HepG2 (cell line): Measurements from ENCODE around the gene COA5. TPM values are rescaled to one million over a fixed set of nuclear protein-coding genes. Genes with fewer than 3 reads are reported as not detected.

Experiments used
- ATAC-seq: fragments of 200-7000 bp; cut with Tn5 transposase; 3 replicates; pipeline ENCODE4 v1.9.1; 2020; ENCODE audit warnings: mild to moderate bottlenecking, moderate library complexity
- BruUV-seq: library from RNA; stranded (reverse); fragments of 400-500 nt; replicated peaks from 2 replicates; lab custom pipeline; 2021; lab: Mats Ljungman, UMichigan
- CTCF ChIA-PET: fragments of 300-600 bp; formaldehyde crosslinking; extraction: SDS; loops from one replicate; lab custom pipeline; 2021; ENCODE audit warnings: low total read pairs, inconsistent platforms, low intra/inter-chr PET ratio; lab: Yijun Ruan, JAX
- POLR2A ChIA-PET: fragments of 350-600 bp; sonication (Branson Sonifier 250); formaldehyde crosslinking; loops from one replicate; lab custom pipeline; 2020; ENCODE audit warnings: antibody characterized with exemption, inconsistent platforms; lab: Yijun Ruan, JAX
- DNase-seq: peaks from one replicate; pipeline ENCODE4 v3.0.0-alpha.2; 2015; ENCODE audit warnings: low spot score
- FAIRE-seq: peaks from 3 replicates; lab custom pipeline; 2011; peaks lifted over from hg19 to GRCh38; lab: Jason Lieb, UNC
- H2AFZ ChIP-seq: one replicate; pipeline ENCODE4 v1.6.1; 2011; ENCODE audit warnings: low read length, inconsistent platforms
- H3K27ac ChIP-seq: fragments of 300-600 bp; 3 replicates; pipeline ENCODE4 v1.8.0; 2011; ENCODE audit warnings: mixed run types, mild to moderate bottlenecking, mixed read lengths, low read length, inconsistent platforms; ENCODE audit not compliant: insufficient read depth; ENCODE audit errors: extremely low read length
- H3K27me3 ChIP-seq, 2 experiments: fragments of 200-600 bp in 1 of 2; 2 replicates in 1 of 2; 3 replicates in 1 of 2; pipeline versions ENCODE4 v1.6.0 to v1.8.0; 2011; ENCODE audit warnings: low read length in 2 of 2, mild to moderate bottlenecking in 2 of 2, moderate library complexity in 2 of 2, inconsistent platforms in 1 of 2; ENCODE audit not compliant: insufficient read depth in 2 of 2, control insufficient read depth in 1 of 2
- H3K36me3 ChIP-seq, 2 experiments: fragments of 200-600 bp in 1 of 2; replicated peaks in 1 of 2; 2 replicates in 1 of 2; 3 replicates in 1 of 2; pipeline versions ENCODE4 v1.5.1 to v1.8.0; 2011; ENCODE audit warnings: low read length in 2 of 2, inconsistent platforms in 1 of 2; ENCODE audit not compliant: insufficient read depth in 2 of 2, control insufficient read depth in 1 of 2
- H3K4me1 ChIP-seq: 2 replicates; pipeline ENCODE4 v1.5.1; 2012; ENCODE audit warnings: low read length, inconsistent platforms; ENCODE audit not compliant: insufficient read depth
- H3K4me2 ChIP-seq: 2 replicates; pipeline ENCODE4 v1.6.0; 2011; ENCODE audit warnings: low read depth, low read length, inconsistent platforms
- H3K4me3 ChIP-seq, 3 experiments: fragments of 200-600 bp in 1 of 3; sonication (generic), shearing (Covaris generic) in 1 of 3; replicated peaks in 1 of 3; 2 replicates each; pipeline ENCODE4 v1.5.1; 2011 to 2016; ENCODE audit warnings: low read length in 3 of 3, inconsistent platforms in 2 of 3, low read depth in 2 of 3, mild to moderate bottlenecking in 2 of 3, control low read depth in 1 of 3, mixed read lengths in 1 of 3; ENCODE audit not compliant: insufficient read depth in 1 of 3
- H3K79me2 ChIP-seq: one replicate; pipeline ENCODE4 v1.6.1; 2011; ENCODE audit warnings: low read length, inconsistent platforms; ENCODE audit not compliant: insufficient read depth
- H3K9ac ChIP-seq: 2 replicates; pipeline ENCODE4 v1.6.0; 2011; ENCODE audit warnings: mild to moderate bottlenecking, low read depth, low read length, inconsistent platforms; ENCODE audit not compliant: insufficient read depth
- H3K9me3 ChIP-seq: 2 replicates; pipeline ENCODE4 v1.5.1; 2012; ENCODE audit warnings: mild to moderate bottlenecking, low read length
- H4K20me1 ChIP-seq: 2 replicates; pipeline ENCODE4 v1.6.0; 2011; ENCODE audit warnings: inconsistent platforms, mild to moderate bottlenecking, low read length, moderate library complexity; ENCODE audit not compliant: insufficient read depth
- EHMT2 ChIP-seq: fragments of 200-600 bp; sonication (generic); IDR thresholded peaks from 2 replicates; pipeline ENCODE4 v1.7.0; 2017; ENCODE audit warnings: antibody characterized with exemption, low read depth, low read length, borderline replicate concordance
- ERF ChIP-seq: IDR thresholded peaks from 2 replicates; pipeline ENCODE4 v1.6.1; 2018; ENCODE audit warnings: missing biosample characterization, missing genetic modification reagents
- GTF2F1 ChIP-seq: fragments of 150-350 bp; IDR thresholded peaks from 2 replicates; pipeline ENCODE4 v1.6.1; 2014; ENCODE audit warnings: low read length
- MYC ChIP-seq: sonication (generic); formaldehyde crosslinking; IDR thresholded peaks from 2 replicates; pipeline ENCODE4 v1.9.0; 2021; ENCODE audit warnings: missing genetic modification reagents, borderline replicate concordance
- PCBP2 ChIP-seq: fragments of 200-400 bp; formaldehyde crosslinking; optimal IDR thresholded peaks from 2 replicates; pipeline ENCODE3; 2018; ENCODE audit warnings: low read length, low read depth; ENCODE audit not compliant: poor library complexity, severe bottlenecking
- RAD51 ChIP-seq: fragments of 450-650 bp; IDR thresholded peaks from 2 replicates; pipeline ENCODE4 v1.6.1; 2016; ENCODE audit warnings: borderline replicate concordance
- SCMH1 ChIP-seq: sonication (generic); formaldehyde crosslinking; IDR thresholded peaks from 2 replicates; pipeline ENCODE4 v1.9.0; 2021; ENCODE audit warnings: missing genetic modification reagents, mild to moderate bottlenecking, borderline replicate concordance
- SMAD3 ChIP-seq: sonication (generic); formaldehyde crosslinking; IDR thresholded peaks from 2 replicates; pipeline ENCODE4 v1.4.0; 2020; ENCODE audit warnings: missing genetic modification reagents
- ZMYM4 ChIP-seq: sonication (generic); formaldehyde crosslinking; IDR thresholded peaks from 2 replicates; pipeline ENCODE4 v1.8.1; 2023; ENCODE audit warnings: mild to moderate bottlenecking, missing genetic modification reagents
- ZNF24 ChIP-seq: fragments of 450-650 bp; IDR thresholded peaks from 2 replicates; pipeline ENCODE4 v1.6.1; 2017; ENCODE audit warnings: antibody characterized with exemption, mild to moderate bottlenecking
- ZNF354B ChIP-seq: sonication (generic); formaldehyde crosslinking; IDR thresholded peaks from 2 replicates; pipeline ENCODE4 v1.8.0; 2022; ENCODE audit warnings: mild to moderate bottlenecking, missing genetic modification reagents
- ZNF660 ChIP-seq: sonication (generic); formaldehyde crosslinking; IDR thresholded peaks from 2 replicates; pipeline ENCODE4 v1.5.1; 2020; ENCODE audit warnings: mild to moderate bottlenecking, low read depth, missing genetic modification reagents, borderline replicate concordance
- ZNF674 ChIP-seq: sonication (generic); formaldehyde crosslinking; IDR thresholded peaks from 2 replicates; pipeline ENCODE4 v1.5.0; 2020; ENCODE audit warnings: low read depth, mild to moderate bottlenecking, missing genetic modification reagents
- ZNF749 ChIP-seq: sonication (generic); formaldehyde crosslinking; IDR thresholded peaks from 2 replicates; pipeline ENCODE4 v1.8.0; 2022; ENCODE audit warnings: mild to moderate bottlenecking, missing genetic modification reagents, moderate library complexity, borderline replicate concordance
- ZSCAN9 ChIP-seq: IDR thresholded peaks from 2 replicates; pipeline ENCODE4 v1.6.1; 2016; ENCODE audit warnings: borderline replicate concordance
- WGBS: methylation state at CpG from one replicate; pipeline ENCODE4 v1.1.6; 2017; ENCODE audit warnings: low lambda C conversion rate; 5-methylcytosine and 5-hydroxymethylcytosine counted together
- in situ Hi-C: cut with HindIII; loops from 2 replicates; pipeline ENCODE4 v1.10.0; 2017; ENCODE audit warnings: low pct_unique_long_range_greater_than_20kb; ENCODE audit not compliant: extremely low pct_ligation_motif_present
- intact Hi-C: fragments of 100-400 bp; cut with micrococcal nuclease; formaldehyde crosslinking; loops from one replicate; pipeline ENCODE4 v1.10.0; 2022; ENCODE audit not compliant: unreplicated experiment
- polyA plus RNA-seq, 8 experiments: library from polyadenylated mRNA; depleted of rRNA in 3 of 8; stranded (reverse) in 7 of 8; unstranded in 1 of 8; fragments of >200 nt; fragmentation: Illumina TruSeq in 4 of 8; extraction: Trizol in 4 of 8; gene quantifications; 2 replicates each; pipeline versions ENCODE4 v1.2.1 to v1.2.3, GENCODE V29; 2011 to 2016; ENCODE audit warnings: low read depth in 4 of 8, missing spikeins in 1 of 8, mixed read lengths in 1 of 8; ENCODE audit not compliant: insufficient read depth in 1 of 8
- total RNA-seq, 5 experiments: library from RNA; depleted of rRNA; stranded (reverse); fragments of >200 nt; fragmentation: Illumina TruSeq; extraction: Trizol; gene quantifications; 2 replicates each; pipeline ENCODE4 v1.2.3, GENCODE V29; 2016; ENCODE audit warnings: low read depth in 1 of 5
- TF ChIP-seq, protein P1 (sequence below): sonication (generic); formaldehyde crosslinking; IDR thresholded peaks from 2 replicates; pipeline ENCODE4 v1.4.0; 2020; ENCODE audit warnings: mild to moderate bottlenecking, missing genetic modification reagents
- TF ChIP-seq, protein P2 (sequence below): sonication (generic); formaldehyde crosslinking; IDR thresholded peaks from 2 replicates; pipeline ENCODE4 v1.5.1; 2020; ENCODE audit warnings: mild to moderate bottlenecking, missing genetic modification reagents, moderate library complexity
- TF ChIP-seq, protein P3 (sequence below): sonication (generic); formaldehyde crosslinking; IDR thresholded peaks from 2 replicates; pipeline ENCODE4 v1.4.0; 2020; ENCODE audit warnings: missing genetic modification reagents
- TF ChIP-seq, protein P4 (sequence below): sonication (generic); formaldehyde crosslinking; IDR thresholded peaks from 2 replicates; pipeline ENCODE4 v1.9.0; 2021; ENCODE audit warnings: missing genetic modification reagents, mild to moderate bottlenecking, borderline replicate concordance

COA5 gene
- total and polyA plus RNA-seq, 2 of the 13 experiments (the other 11 are each of a cell fraction or from before 2014, with no cell fraction given) = 43.6 to 64.5 TPM

DNA sequence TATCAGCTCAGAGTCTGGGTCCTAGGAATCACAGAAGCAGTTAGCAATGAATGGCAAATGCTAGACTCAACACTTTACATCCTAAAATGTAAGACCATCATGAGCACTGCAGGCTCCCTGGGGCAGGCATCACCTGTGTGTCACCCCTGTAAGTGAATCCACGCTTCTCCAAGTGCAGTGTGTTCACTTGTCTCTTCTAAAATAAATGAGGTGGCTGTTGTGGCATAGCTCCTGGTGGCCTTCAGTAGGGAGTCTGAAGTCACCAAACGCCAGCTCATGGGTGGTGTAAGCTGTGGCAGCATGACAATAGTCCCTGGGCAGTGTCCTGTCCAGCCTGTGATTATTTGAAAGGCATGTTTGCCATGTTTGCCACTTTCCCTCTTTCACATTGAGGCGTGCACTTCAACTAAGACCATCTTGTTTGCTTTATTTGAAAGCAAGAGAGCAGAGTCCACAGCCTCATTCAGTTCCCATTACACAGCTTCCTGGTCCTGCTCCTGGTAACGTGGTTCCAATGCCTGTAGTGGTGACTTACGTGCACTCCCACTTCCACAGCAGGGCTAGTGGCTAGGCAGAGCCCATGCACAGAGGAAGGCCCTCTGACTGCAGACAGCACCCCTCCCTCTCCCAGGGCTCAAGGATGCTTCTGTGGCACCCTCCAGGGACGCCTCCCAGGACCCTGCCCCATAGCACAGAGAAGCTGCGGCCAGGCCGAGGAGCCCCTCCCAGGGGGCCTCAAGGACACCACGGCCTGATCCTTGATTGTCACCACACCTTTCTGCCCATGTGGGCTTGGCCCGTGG is 24.3 kb downstream of the COA5 start:
- FAIRE-seq (peak; percentile 95), ATAC-seq (peak; percentile 98), DNase-seq (peak; percentile 96)
- peak overlapping the region in 1 of 3 experiments; percentile 32; a peak in 2 of 6 replicates for H3K4me3 ChIP-seq
- 38% methylated on average over 9 of the region's 10 CpGs for WGBS
- H3K27ac ChIP-seq = peak overlapping the region; percentile 83
- no TSS peak for BruUV-seq
- H3K27me3 ChIP-seq = no peaks in the 10 kb centered on the region
- H3K4me1 ChIP-seq = peaks cover 19% of the 10 kb centered on the region
- H3K36me3 ChIP-seq = peaks cover 3 to 5% of the 10 kb centered on the region in 2 experiments; a peak in 3 of 5 replicates
- H2AFZ ChIP-seq = peak overlapping the region; percentile 32
- H4K20me1 ChIP-seq = no peaks in the 10 kb centered on the region
- intact Hi-C loops (loop anchor here (1.0 to 2.0 kb wide), 2 partner anchors 15 to 17 kb away; no protein-coding TSS in a partner anchor), in situ Hi-C loops (no loop called here)
- POLR2A ChIA-PET = interaction anchor here (0.6 to 1.6 kb wide), 8 partner anchors 12 to 557 kb away, joined by 3 to 5 read pairs (median 3); partner anchors contain the start of genes COA5 and UNC50
- H3K79me2 ChIP-seq = no peaks in the 10 kb centered on the region
- H3K4me2 ChIP-seq = peak overlapping the region; percentile 68
- CTCF ChIA-PET = no interaction called here
- H3K9ac ChIP-seq = peak overlapping the region; percentile 56
- no peaks in the 10 kb centered on the region for H3K9me3 ChIP-seq
- no peak for TF ChIP-seq ZNF24
- TF ChIP-seq, protein P1, sequence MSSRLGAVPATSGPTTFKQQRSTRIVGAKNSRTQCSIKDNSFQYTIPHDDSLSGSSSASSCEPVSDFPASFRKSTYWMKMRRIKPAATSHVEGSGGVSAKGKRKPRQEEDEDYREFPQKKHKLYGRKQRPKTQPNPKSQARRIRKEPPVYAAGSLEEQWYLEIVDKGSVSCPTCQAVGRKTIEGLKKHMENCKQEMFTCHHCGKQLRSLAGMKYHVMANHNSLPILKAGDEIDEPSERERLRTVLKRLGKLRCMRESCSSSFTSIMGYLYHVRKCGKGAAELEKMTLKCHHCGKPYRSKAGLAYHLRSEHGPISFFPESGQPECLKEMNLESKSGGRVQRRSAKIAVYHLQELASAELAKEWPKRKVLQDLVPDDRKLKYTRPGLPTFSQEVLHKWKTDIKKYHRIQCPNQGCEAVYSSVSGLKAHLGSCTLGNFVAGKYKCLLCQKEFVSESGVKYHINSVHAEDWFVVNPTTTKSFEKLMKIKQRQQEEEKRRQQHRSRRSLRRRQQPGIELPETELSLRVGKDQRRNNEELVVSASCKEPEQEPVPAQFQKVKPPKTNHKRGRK = 0 out of 2 replicates have a peak, but pooled peaks have one; percentile 50
- TF ChIP-seq, protein P2, sequence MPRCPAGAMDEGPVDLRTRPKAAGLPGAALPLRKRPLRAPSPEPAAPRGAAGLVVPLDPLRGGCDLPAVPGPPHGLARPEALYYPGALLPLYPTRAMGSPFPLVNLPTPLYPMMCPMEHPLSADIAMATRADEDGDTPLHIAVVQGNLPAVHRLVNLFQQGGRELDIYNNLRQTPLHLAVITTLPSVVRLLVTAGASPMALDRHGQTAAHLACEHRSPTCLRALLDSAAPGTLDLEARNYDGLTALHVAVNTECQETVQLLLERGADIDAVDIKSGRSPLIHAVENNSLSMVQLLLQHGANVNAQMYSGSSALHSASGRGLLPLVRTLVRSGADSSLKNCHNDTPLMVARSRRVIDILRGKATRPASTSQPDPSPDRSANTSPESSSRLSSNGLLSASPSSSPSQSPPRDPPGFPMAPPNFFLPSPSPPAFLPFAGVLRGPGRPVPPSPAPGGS (CRISPR knock-in tag) = 0 out of 2 replicates have a peak, but pooled peaks have one; percentile 46
- TF ChIP-seq PCBP2 = no peak
- TF ChIP-seq ZMYM4 (CRISPR knock-in tag) = peak; percentile 83
- no peak; the same call in 1 of the 2 replicates for TF ChIP-seq SMAD3 (CRISPR knock-in tag)
- no peak for TF ChIP-seq SCMH1
- TF ChIP-seq RAD51 = no peak
- peak; percentile 80; the same call in 1 of the 2 replicates for TF ChIP-seq EHMT2
- no peak for TF ChIP-seq ZSCAN9
- TF ChIP-seq ZNF749 (CRISPR knock-in tag) = no peak
- TF ChIP-seq ZNF660 (CRISPR knock-in tag) = no peak
- no peak for TF ChIP-seq ERF (CRISPR knock-in tag)
- TF ChIP-seq, protein P3, sequence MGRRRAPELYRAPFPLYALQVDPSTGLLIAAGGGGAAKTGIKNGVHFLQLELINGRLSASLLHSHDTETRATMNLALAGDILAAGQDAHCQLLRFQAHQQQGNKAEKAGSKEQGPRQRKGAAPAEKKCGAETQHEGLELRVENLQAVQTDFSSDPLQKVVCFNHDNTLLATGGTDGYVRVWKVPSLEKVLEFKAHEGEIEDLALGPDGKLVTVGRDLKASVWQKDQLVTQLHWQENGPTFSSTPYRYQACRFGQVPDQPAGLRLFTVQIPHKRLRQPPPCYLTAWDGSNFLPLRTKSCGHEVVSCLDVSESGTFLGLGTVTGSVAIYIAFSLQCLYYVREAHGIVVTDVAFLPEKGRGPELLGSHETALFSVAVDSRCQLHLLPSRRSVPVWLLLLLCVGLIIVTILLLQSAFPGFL = no peak
- no peak for TF ChIP-seq GTF2F1
- peak; percentile 86 for TF ChIP-seq MYC (CRISPR knock-in tag)
- TF ChIP-seq, protein P4, sequence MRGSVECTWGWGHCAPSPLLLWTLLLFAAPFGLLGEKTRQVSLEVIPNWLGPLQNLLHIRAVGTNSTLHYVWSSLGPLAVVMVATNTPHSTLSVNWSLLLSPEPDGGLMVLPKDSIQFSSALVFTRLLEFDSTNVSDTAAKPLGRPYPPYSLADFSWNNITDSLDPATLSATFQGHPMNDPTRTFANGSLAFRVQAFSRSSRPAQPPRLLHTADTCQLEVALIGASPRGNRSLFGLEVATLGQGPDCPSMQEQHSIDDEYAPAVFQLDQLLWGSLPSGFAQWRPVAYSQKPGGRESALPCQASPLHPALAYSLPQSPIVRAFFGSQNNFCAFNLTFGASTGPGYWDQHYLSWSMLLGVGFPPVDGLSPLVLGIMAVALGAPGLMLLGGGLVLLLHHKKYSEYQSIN (CRISPR knock-in tag) = no peak
- TF ChIP-seq ZNF674 = 0 out of 2 replicates have a peak, but pooled peaks have one; percentile 46
- no peak for TF ChIP-seq ZNF354B (CRISPR knock-in tag)
